ENCODE measurements around the gene PER1.
A peak's percentile ranks its signal among the peaks of the same experiment; 100 is the strongest.

The PER1 gene

GRCh38 chr17:8153031-8153451, 837 bp upstream of the PER1 start:
- DNase-seq (ENCODE audit: low read depth) = no peak

GRCh38 chr17:8151641-8152111, 528 bp downstream of the PER1 start:
- no peak for DNase-seq (ENCODE audit: low read depth)

GRCh38 chr17:8151120-8151640, 1.0 kb downstream of the PER1 start:
- peak; percentile 85 for DNase-seq (ENCODE audit: low read depth)

GRCh38 chr17:8150194-8151119, 1.7 kb downstream of the PER1 start:
- no peak for DNase-seq (ENCODE audit: low read depth)

GRCh38 chr17:8149419-8150193, 2.6 kb downstream of the PER1 start:
- DNase-seq (ENCODE audit: low read depth) = no peak

- DNase-seq (ENCODE audit: low read depth) = no peak
Observed at GRCh38 chr17:8148560-8148959, 3.6 kb downstream of the PER1 start.

GRCh38 chr17:8147805-8148404, 4.3 kb downstream of the PER1 start:
- no peak for DNase-seq (ENCODE audit: low read depth)

- no peak for DNase-seq (ENCODE audit: low read depth)
Observed at GRCh38 chr17:8147141-8147804, 4.9 kb downstream of the PER1 start.

GRCh38 chr17:8146381-8147140, 5.6 kb downstream of the PER1 start:
- no peak for DNase-seq (ENCODE audit: low read depth)

GRCh38 chr17:8145811-8146210, 6.4 kb downstream of the PER1 start:
- no peak for DNase-seq (ENCODE audit: low read depth)

- DNase-seq (ENCODE audit: low read depth) = no peak
Observed at GRCh38 chr17:8144401-8145231, 7.6 kb downstream of the PER1 start.

- DNase-seq (ENCODE audit: low read depth) = no peak
Observed at GRCh38 chr17:8143581-8144400, 8.4 kb downstream of the PER1 start.

- DNase-seq (ENCODE audit: low read depth) = no peak
Observed at GRCh38 chr17:8142887-8143580, 9.2 kb downstream of the PER1 start.

GRCh38 chr17:8142158-8142886, 9.9 kb downstream of the PER1 start:
- no peak for DNase-seq (ENCODE audit: low read depth)

- DNase-seq (ENCODE audit: low read depth) = no peak
Observed at GRCh38 chr17:8141741-8142140, 10.5 kb downstream of the PER1 start.

- DNase-seq (ENCODE audit: low read depth) = no peak
Observed at GRCh38 chr17:8141045-8141444, 11.2 kb downstream of the PER1 start.

- DNase-seq (ENCODE audit: low read depth) = no peak
Observed at GRCh38 chr17:8140065-8141029, 11.9 kb downstream of the PER1 start.

Measured in stimulated activated CD8-positive, alpha-beta memory T cell treated with anti-CD3 and anti-CD28 coated beads, Interleukin-12 subunit alpha, Interleukin-12 subunit beta, amount 100 ng/mL, for 1 hour (primary cell).